Measurements from ENCODE around the gene CACNA1G. TPM values are rescaled to one million over a fixed set of nuclear protein-coding genes. Genes with fewer than 3 reads are reported as not detected.

Gene CACNA1G
- total and polyA plus RNA-seq, 9 of the 15 experiments (the other 6 are each of a cell fraction or from before 2014, with no cell fraction given), result 0.01 TPM; not detected in 8

DNA sequence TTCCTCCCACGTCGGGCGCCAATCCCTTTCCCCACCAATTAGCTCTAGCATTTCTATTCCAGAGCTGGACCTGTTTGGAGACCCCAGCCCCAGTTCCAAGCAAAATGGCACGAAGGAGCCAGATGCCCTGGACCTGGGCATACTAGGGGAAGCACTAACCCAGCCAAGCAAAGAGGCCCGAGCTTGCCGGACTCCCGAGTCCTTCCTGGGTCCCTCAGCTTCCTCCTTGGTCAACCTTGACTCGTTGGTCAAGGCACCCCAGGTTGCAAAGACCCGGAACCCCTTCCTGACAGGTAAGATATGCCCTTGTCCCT is 19.2 kb upstream of the CACNA1G start:
- Histone ChIP-seq H3K36me3 (ENCODE audit: control insufficient read depth, insufficient read depth, low read length) (no peaks in the 10 kb centered on the region), H3K9me3 (replicated peaks; ENCODE audit: control insufficient read depth, insufficient read depth, low read depth, low read length) (no peaks in the 10 kb centered on the region), H3K79me2 (ENCODE audit: control insufficient read depth, insufficient read depth, low read length) (no peaks in the 10 kb centered on the region), H3K9me1 (ENCODE audit: control insufficient read depth, insufficient read depth, low read length) (no peaks in the 10 kb centered on the region), H3K27ac (ENCODE audit: extremely low read depth, low read depth, low read length) (peak overlapping the region; percentile 34; the same call in 1 of the 3 replicates), H3K27me3 (ENCODE audit: control insufficient read depth in 2 of 2, insufficient read depth in 2 of 2, low read length in 2 of 2) (peaks cover 0 to 9% of the 10 kb centered on the region in 2 experiments; a peak in 2 of 5 replicates), H3K4me1 (replicated peaks in 1 of 2; ENCODE audit: control insufficient read depth in 2 of 2, insufficient read depth in 2 of 2, low read length in 2 of 2) (peaks cover 9 to 51% of the 10 kb centered on the region in 2 experiments; a peak in 4 of 5 replicates), H3K9ac (ENCODE audit: insufficient read depth in 1 of 2, low read depth in 2 of 2, low read length in 2 of 2) (peak overlapping the region; percentile 60 to 87; a peak in 3 of 4 replicates), H3K4me2 (ENCODE audit: insufficient read depth, low read length) (peak overlapping the region; percentile 96), H3K4me3 (peak overlapping the region; percentile 41), H4K20me1 (replicated peaks; ENCODE audit: control insufficient read depth, insufficient read depth, low read length) (0 out of 2 replicates have a peak, but pooled peaks cover 4% of the 10 kb centered on the region), H2AFZ (ENCODE audit: low read depth, low read length) (peak overlapping the region; percentile 98)
- FAIRE-seq, result no peak
- intact Hi-C loops (cut with micrococcal nuclease) (no loop called here), in situ Hi-C loops (cut with MboI) (loop anchor here (10.0 kb wide), 1 partner anchor 413 kb away; no protein-coding TSS in a partner anchor)
- BruUV-seq (replicated peaks), result no TSS peak
- ChIA-PET CTCF (ENCODE audit: low intra/inter-chr PET ratio) (interaction anchor here (0.6 kb wide), 1 partner anchor 62 kb away, joined by 4 read pairs; no protein-coding TSS in a partner anchor), POLR2A (interaction anchor here (0.6 to 1.2 kb wide), 3 partner anchors 9 to 350 kb away, joined by 3 to 4 read pairs (median 3); partner anchors contain the start of gene EPN3)
- ATAC-seq, result no peak
- TF ChIP-seq BCOR (IDR thresholded peaks at IDR 0.05), result no peak
- TF ChIP-seq HDGF (IDR thresholded peaks at IDR 0.05), result 0 out of 2 replicates have a peak, but pooled peaks have one; percentile 6
- DNase-seq (ENCODE audit: extremely low read depth in 1 of 4, low spot score in 3 of 4), result no peak
- WGBS (ENCODE audit: insufficient coverage, low coverage, missing lambda C conversion rate), result 71% methylated on average over 8 of the region's 9 CpGs

DNA sequence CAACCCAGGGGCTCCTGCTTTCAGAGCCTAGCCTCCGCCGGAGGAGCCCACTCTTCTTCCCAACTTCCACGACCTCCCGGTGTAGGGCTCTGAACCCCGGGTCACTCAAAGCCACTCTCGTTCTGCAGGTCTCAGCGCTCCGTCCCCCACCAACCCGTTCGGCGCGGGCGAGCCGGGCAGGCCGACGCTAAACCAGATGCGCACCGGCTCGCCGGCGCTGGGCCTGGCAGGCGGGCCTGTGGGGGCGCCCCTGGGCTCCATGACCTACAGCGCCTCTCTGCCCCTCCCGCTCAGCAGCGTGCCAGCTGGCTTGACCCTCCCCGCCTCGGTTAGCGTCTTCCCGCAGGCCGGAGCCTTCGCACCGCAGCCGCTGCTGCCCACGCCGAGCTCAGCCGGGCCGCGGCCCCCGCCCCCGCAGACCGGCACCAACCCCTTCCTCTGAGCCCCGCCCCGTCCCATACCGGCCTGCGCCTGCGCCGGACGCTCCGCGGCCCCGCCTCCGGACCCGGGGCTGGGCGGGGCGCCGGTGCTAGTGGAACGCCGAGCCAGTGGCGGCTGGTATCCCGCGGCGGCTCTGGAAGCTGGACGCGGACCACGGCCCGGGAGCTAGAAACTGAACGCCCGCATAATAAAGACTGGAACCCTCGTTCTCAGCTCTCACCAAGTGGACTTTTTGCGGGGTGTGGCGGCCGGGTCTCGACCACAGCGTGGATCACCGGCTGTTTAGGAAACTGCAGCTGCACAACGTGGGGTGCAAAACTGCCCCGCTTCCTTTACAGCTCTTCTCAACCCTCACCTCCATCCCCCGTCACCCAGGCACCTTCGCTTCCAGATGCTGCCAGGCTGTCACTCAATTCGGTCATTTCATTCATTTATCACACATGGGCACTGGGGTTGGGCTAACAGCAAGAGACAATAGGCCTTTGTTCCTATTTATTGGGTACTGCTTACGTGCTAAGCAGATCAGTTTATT is 18.5 kb upstream of the CACNA1G start:
- Histone ChIP-seq H3K4me3 (peak overlapping the region; percentile 41), H3K27ac (ENCODE audit: extremely low read depth, low read depth, low read length) (peak overlapping the region; percentile 34; the same call in 2 of the 3 replicates), H3K9ac (ENCODE audit: insufficient read depth in 1 of 2, low read depth in 2 of 2, low read length in 2 of 2) (peak overlapping the region; percentile 60 to 87; a peak in 3 of 4 replicates), H4K20me1 (replicated peaks; ENCODE audit: control insufficient read depth, insufficient read depth, low read length) (0 out of 2 replicates have a peak, but pooled peaks cover 4% of the 10 kb centered on the region), H3K79me2 (ENCODE audit: control insufficient read depth, insufficient read depth, low read length) (no peaks in the 10 kb centered on the region), H3K4me2 (ENCODE audit: insufficient read depth, low read length) (peak overlapping the region; percentile 96), H3K27me3 (ENCODE audit: control insufficient read depth in 2 of 2, insufficient read depth in 2 of 2, low read length in 2 of 2) (peaks cover 0 to 3% of the 10 kb centered on the region in 2 experiments; a peak in 1 of 5 replicates), H3K9me1 (ENCODE audit: control insufficient read depth, insufficient read depth, low read length) (no peaks in the 10 kb centered on the region), H3K9me3 (replicated peaks; ENCODE audit: control insufficient read depth, insufficient read depth, low read depth, low read length) (no peaks in the 10 kb centered on the region), H2AFZ (ENCODE audit: low read depth, low read length) (peak overlapping the region; percentile 98), H3K4me1 (replicated peaks in 1 of 2; ENCODE audit: control insufficient read depth in 2 of 2, insufficient read depth in 2 of 2, low read length in 2 of 2) (peaks cover 9 to 47% of the 10 kb centered on the region in 2 experiments; a peak in 4 of 5 replicates), H3K36me3 (ENCODE audit: control insufficient read depth, insufficient read depth, low read length) (no peaks in the 10 kb centered on the region)
- in situ Hi-C loops (cut with MboI), result loop anchor here (10.0 kb wide), 1 partner anchor 413 kb away; no protein-coding TSS in a partner anchor
- BruUV-seq (replicated peaks), result no TSS peak
- WGBS (ENCODE audit: insufficient coverage, low coverage, missing lambda C conversion rate), result 5% methylated on average over 56 of the region's 82 CpGs
- peak; percentile 90 to 99 (median 99) for DNase-seq (ENCODE audit: extremely low read depth in 1 of 4, low spot score in 3 of 4)
- intact Hi-C loops (cut with micrococcal nuclease), result no loop called here
- ATAC-seq, result peak; percentile 95
- FAIRE-seq, result peak; percentile 58
- POLR2A ChIA-PET, result interaction anchor here (0.6 to 1.2 kb wide), 7 partner anchors 9 to 351 kb away, joined by 3 to 4 read pairs (median 3); partner anchors contain the start of genes EPN3 and TOB1
- CTCF ChIA-PET (ENCODE audit: low intra/inter-chr PET ratio), result interaction anchor here (0.6 to 1.1 kb wide), 2 partner anchors 63 to 140 kb away, joined by 3 to 4 read pairs; no protein-coding TSS in a partner anchor
- TF ChIP-seq MEIS2 (IDR thresholded peaks at IDR 0.05; ENCODE audit: partially characterized antibody) (peak; percentile 83), POLR2A (conservative IDR thresholded peaks at IDR 0.05) (peak; percentile 64; the same call in 1 of the 2 replicates), RBFOX2 (IDR thresholded peaks at IDR 0.05; ENCODE audit: low read depth, low read length) (peak; percentile 75)
- TF ChIP-seq, protein P1, sequence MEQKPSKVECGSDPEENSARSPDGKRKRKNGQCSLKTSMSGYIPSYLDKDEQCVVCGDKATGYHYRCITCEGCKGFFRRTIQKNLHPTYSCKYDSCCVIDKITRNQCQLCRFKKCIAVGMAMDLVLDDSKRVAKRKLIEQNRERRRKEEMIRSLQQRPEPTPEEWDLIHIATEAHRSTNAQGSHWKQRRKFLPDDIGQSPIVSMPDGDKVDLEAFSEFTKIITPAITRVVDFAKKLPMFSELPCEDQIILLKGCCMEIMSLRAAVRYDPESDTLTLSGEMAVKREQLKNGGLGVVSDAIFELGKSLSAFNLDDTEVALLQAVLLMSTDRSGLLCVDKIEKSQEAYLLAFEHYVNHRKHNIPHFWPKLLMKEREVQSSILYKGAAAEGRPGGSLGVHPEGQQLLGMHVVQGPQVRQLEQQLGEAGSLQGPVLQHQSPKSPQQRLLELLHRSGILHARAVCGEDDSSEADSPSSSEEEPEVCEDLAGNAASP (IDR thresholded peaks at IDR 0.05), result no peak
- TF ChIP-seq, protein P2, sequence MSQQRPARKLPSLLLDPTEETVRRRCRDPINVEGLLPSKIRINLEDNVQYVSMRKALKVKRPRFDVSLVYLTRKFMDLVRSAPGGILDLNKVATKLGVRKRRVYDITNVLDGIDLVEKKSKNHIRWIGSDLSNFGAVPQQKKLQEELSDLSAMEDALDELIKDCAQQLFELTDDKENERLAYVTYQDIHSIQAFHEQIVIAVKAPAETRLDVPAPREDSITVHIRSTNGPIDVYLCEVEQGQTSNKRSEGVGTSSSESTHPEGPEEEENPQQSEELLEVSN (IDR thresholded peaks at IDR 0.05; ENCODE audit: borderline replicate concordance in 1 of 2, extremely low read depth in 1 of 2, insufficient read depth in 1 of 2, insufficient read length in 1 of 2, low read depth in 1 of 2, low read length in 1 of 2, poor library complexity in 1 of 2, severe bottlenecking in 1 of 2), result peak; percentile 68 to 92
- TF ChIP-seq, protein P3, sequence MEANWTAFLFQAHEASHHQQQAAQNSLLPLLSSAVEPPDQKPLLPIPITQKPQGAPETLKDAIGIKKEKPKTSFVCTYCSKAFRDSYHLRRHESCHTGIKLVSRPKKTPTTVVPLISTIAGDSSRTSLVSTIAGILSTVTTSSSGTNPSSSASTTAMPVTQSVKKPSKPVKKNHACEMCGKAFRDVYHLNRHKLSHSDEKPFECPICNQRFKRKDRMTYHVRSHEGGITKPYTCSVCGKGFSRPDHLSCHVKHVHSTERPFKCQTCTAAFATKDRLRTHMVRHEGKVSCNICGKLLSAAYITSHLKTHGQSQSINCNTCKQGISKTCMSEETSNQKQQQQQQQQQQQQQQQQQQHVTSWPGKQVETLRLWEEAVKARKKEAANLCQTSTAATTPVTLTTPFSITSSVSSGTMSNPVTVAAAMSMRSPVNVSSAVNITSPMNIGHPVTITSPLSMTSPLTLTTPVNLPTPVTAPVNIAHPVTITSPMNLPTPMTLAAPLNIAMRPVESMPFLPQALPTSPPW (CRISPR knock-in tag; IDR thresholded peaks at IDR 0.05), result peak; percentile 94
